KBM-7 (cell line): ENCODE measurements around the gene DHRS4L2.
"Not testable (repeated sequence)": the region's sequence is repeated elsewhere in the genome, so short reads cannot be mapped to it uniquely, and the experiment has no call there.

ENCODE experiments used
- DNase-seq: peaks from one replicate; pipeline ENCODE4 v3.0.0-alpha.2; 2015
- in situ Hi-C: fragments of 300-500 bp; cut with MboI; formaldehyde crosslinking; loops from 2 replicates; pipeline ENCODE4 v1.14.3; 2020; ENCODE audit warnings: low sequenced_read_pairs, low pct_unique_long_range_greater_than_20kb, mixed read lengths

Gene DHRS4L2

DNA sequence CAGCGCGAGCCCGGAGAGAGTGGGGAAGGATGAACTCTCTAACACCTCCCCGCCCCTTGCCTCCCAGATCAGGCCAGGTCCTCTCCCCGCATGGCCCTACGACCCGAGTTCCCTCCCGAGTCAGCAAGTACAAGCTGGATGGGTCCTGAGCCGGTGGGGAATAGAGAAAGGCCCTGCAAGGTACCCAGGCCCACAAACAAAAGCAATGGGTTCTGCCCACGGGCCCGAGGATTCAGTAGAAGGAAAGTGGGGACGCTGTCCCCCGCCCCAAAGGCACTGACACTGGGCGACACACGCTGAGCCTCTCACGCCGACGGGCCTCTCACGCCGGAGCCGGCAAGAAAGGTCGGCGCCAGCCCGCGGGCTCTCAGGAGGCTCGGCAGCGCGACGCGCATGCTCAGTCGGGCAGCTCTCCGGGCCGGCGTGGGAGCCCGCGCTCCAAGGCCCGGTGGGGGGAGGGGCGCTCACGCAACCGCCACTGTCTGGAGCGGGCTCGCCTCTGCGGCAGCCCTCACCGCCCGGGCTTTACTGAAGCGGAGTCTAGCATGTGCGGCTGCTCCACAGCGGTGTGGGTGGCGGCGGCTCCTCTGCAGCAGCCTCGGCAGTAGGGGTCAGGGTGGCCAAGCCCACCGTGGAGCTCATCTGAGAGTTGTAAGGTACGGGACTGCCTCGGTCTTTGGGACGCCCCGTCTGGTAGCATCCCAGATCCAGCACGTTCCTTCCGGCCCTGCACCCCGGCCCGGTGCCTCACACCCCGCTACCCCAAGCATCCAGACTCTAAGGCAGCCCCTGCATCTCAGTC is 19.0 kb upstream of the DHRS4L2 start:
- in situ Hi-C loops, DNase-seq: not testable (repeated sequence)

DNA sequence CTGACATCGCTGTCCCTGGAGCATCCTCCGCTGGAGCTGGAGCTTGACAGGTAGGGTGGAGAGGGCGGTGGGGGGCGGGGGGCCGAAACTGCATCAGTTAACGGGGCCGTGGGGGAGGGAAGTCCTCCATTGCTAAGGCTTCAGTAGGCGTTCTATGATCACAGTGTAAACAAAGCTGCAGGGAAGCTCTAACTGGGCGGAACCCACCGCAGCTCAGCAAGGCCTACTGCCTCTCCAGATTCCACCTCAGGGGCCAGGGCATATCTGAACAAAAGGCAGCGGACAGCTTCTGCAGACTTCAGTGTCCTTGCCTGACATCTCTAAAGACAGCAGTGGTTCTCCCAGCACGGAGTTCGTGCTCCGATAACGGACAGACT is 18.5 kb upstream of the DHRS4L2 start:
- DNase-seq, in situ Hi-C loops: not testable (repeated sequence)

DNA sequence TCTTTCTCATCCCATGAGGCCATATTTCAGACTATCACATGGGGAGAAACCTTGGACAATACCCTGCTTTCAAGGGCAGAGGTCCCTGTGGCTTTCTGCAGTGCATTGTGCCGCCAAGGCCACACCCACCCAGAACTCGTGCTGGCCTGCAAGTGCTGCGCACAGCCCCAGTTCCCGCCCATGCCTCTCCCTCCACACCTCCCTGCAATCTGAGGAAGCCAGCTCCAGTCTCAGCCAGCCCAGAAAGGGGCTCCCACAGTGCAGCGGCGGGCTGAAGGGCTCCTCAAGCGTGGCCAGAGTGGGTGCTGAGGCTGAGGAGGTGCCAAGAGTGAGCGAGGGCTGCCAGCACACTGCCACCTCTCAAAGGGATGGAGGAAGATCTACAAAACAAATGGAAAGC is 15.6 kb upstream of the DHRS4L2 start:
- DNase-seq, in situ Hi-C loops: not testable (repeated sequence)

DNA sequence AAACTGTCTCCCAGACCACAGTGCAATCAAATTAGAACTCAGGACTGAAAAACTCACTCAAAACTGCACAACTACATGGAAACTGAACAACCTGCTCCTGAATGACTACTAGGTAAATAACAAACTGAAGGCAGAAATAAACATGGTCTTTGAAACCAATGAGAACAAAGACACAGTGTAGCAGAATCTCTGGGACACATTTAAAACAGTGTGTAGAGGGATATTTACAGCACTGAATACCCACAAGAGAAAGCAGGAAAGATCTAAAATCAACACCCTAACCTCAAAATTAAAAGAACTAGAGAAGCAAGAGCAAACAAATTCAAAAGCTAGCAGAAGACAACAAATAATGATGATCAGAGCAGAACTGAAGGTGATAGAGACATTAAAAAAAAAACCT is 14.7 kb upstream of the DHRS4L2 start:
- DNase-seq, in situ Hi-C loops: not testable (repeated sequence)

DNA sequence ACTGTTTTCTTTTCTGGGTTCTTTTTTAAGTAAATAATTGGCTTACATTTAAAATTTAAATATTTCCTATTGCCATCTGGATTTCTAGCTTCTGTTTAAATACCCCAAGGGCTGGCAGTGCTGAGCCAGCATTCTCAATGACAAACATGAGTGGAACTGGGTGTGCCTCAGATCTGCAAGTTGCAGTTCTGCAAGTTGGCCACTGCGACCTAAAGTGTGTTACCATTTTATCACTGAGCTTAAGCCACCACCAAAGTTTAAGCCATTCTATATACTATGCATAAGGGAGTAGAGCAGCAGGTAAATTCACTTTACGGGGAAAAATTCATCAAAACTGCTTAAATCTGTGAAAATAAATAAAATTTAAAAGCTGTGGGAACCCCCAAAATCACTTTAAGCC is 11.5 kb upstream of the DHRS4L2 start:
- in situ Hi-C loops = not testable (repeated sequence)
- peak; percentile 38 for DNase-seq

DNA sequence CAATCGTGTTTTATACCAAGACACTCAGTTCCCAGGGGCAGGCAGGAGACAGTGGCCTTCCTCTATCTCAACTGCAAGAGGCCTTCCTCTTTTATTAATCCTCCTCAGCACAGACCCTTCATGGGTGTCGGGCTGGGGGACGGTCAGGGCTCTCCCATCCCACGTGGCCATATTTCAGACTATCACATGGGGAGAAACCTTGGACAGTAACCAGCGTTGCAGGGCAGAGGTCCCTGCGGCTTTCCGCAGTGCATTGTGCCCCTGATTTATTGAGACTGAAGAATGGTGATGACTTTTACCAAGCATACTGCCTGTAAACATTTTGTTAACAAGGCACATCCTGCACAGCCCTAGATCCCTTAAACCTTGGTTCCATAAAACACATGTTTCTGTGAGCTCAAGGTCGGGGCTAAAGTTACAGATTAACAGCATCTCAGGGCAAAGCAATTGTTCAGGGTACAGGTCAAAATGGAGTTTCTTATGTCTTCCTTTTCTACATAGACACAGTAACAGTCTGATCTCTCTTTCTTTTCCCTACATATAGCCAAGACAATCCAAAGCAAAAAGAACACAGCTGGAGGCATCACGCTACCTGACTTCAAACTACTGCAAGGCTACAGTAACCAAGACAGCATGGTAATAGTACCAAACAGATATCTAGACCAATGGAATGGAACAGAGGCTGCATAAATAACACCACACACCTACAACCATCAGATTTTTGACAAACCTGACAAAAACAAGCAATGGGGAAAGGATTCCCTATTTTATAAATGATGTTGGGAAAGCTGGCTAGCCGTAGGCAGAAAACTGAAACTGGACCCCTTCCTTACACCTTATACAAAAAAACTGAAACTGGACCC is 6.5 kb upstream of the DHRS4L2 start:
- DNase-seq, in situ Hi-C loops: not testable (repeated sequence)

DNA sequence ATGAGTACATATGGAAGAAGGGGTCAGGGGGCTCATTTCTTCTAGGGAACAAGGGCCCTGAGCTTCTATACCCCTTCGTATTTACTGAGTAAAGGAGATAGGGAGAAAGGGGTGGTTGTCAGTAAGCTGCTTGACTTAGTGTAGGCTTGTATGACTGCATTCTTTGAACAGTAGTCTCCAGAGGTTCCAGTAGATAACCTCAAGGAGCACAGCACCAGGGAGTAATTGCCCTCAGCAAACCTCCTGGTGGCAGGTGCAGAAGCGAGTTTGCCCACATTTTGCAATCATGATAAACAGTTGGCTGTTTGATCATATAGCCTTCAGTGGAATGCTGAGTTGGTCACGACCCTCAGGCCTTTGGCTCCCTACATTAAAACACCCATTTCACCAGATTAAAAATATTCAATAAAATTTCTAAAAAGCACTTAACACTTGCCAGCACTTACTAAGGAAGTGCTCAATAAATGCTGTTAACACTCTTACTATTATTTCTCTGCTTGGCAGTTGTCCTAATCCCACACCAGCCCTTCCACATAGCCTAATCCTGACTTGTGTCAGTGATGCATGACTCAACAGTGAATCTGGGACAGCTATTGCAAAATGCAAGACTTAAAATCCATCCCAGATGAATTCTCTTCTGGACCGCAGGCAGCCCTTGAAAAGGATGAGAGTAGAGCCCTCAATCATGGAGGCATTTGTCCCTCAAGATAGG is 3.7 kb upstream of the DHRS4L2 start:
- no peak for DNase-seq
- in situ Hi-C loops = no loop called here

DNA sequence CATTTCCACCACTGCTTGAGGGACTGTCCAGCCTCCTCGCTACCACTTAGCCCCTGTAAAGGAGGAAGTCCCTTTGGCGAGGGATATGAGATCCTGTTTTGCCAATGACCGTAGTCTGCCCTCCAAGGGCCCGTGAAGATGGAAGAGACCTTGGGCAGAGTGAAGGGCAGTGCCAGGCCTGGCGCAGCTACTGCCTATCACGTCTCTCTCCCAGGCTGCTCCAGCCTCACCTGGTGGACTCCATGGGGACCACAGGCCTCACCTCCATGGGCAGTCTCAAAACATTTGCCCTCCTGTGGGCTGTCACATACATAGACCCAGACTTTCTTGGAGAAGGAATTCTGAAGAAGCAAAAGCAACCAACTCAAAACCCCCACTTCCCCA is 514 bp upstream of the DHRS4L2 start:
- in situ Hi-C loops, DNase-seq: not testable (repeated sequence)

DNA sequence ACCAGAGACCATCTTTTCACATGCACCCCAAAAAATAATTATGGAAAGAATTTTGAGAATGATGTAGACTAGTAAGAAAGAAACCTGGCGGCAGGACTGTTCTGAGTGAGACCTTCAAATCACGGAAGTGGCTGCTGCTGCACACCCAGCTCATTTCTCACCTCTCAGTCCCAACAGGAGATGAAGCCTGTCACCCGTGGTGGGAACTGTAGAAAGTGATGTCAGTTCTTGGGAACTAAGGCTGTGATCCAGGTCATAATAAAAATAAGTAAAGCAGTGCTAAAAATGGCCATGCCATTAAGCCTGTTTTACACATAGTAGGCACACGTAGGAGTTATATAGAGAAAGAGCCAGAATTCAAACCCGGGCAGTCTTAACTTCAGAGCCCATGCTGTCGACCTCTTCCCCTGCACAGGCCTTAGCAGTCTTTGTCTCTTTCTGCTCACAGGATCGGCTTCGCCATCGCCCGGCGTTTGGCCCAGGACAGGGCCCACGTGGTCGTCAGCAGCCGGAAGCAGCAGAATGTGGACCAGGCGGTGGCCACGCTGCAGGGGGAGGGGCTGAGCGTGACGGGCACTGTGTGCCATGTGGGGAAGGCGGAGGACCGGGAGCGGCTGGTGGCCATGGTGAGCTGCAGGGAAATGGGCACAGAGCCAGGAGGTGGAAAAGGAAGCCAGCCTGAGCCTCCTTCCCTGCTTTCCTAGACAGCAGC is 1.2 kb downstream of the DHRS4L2 start:
- in situ Hi-C loops, DNase-seq: not testable (repeated sequence)

DNA sequence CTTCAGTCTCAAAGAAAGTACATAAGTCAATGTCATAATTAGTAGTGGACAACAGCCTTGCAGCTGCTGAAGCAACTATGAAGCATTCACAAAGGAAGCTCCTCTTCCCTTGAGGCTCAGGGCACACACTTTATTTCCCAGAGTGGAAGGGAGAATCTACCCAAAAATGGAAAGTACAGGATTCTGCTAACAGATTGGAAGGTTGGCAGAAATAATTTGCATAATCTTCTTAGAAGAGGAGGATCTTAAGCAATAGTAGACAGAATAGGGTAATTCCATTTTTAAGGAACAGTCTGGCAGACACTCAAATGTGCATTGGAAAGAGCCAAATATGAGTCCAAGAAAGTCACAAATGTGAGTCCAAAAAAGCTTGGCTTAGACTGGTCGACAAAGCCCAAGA is 2.2 kb downstream of the DHRS4L2 start:
- DNase-seq, in situ Hi-C loops: not testable (repeated sequence)

DNA sequence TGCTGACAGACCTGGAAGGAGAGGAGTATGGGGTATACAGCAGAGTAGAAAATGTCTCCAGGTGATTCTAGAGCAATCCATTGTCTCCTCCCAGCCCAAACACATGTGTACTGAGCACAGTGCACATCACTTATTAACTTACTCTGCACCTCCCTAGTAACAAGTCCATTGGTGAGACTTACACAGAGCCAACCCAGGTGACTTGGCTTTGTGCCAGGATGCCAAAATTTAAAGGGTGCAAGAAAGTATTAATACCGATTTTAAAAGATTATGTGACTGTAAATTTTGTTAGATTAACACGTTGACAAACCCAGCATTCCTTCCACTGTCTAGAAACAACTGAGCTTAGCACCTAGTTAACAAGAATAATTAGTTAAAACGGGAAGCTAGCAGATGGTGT is 4.3 kb downstream of the DHRS4L2 start:
- in situ Hi-C loops = not testable (repeated sequence)

DNA sequence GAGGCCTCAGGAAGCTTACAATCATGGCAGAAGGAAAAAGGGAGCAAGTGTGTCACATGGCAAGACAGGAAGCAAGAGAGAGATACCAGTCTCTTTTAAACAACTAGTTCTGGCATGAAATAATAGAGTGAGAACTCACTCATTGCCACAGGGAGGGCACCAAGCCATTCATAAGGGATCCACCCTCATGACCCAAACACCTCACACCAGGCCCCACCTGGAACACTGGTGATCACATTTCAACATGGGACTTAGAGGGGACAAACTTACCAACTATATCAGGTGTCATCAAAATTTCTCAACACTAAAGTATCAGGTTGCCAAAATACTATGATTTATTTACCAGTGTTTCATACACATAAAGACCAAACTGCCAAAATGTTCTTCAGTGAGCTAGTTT is 7.3 kb downstream of the DHRS4L2 start:
- in situ Hi-C loops, DNase-seq: not testable (repeated sequence)

More for the DNA sequence above, 4.3 kb downstream of the DHRS4L2 start:
- not testable (repeated sequence) for DNase-seq

DNA sequence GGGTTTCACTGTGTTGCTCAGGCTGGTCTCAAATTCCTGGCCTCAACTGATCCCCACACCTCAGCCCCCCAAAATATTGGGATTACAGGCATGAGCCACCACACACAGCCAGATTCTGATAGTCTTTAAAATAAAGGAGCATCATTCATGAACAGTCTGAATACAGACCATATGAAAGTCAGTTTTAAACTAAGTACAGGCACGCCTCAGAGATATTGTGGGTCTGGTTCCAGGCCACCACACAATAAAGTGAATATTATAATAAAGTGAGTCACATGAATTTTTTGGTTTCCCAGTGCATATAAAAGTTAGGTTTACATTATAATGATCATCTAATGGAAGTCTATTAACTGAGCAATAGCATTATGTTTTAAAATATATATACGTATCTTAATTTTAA is 8.1 kb downstream of the DHRS4L2 start:
- DNase-seq, in situ Hi-C loops: not testable (repeated sequence)

DNA sequence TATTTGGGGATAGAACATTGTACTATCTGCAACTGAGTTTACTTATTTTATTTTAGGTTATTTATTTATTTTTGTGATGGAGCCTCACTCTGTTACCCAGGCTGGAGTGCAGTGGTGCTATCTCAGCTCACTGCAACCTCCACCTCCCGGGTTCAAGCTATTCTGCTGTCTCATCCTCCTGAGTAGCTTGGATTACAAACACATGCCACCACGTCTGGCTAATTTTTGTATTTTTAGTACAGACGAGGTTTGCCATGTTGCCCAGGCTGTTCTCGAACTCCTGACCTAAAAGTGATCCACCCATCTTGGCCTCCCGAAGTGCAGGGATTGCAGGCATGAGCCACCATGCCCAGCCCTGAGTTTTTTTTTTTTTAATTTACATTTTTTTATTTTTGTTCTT is 10.9 kb downstream of the DHRS4L2 start:
- DNase-seq, in situ Hi-C loops: not testable (repeated sequence)

DNA sequence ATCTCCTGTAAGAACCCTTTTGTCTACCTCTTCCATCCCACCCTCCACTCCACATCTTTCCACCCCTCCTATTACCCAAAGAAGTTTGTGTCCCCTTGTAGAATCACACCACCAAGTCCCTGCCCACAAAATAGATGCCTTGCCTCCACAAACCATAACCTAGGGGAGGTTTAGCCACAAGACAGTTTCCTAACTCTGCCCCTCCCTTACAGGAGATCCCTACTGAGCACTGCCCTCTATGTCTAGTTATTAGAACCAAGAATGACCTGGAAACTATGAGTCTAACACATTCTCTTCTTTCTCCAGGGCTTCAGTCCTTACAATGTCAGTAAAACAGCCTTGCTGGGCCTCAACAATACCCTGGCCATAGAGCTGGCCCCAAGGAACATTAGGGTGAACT is 12.3 kb downstream of the DHRS4L2 start:
- in situ Hi-C loops, DNase-seq: not testable (repeated sequence)

DNA sequence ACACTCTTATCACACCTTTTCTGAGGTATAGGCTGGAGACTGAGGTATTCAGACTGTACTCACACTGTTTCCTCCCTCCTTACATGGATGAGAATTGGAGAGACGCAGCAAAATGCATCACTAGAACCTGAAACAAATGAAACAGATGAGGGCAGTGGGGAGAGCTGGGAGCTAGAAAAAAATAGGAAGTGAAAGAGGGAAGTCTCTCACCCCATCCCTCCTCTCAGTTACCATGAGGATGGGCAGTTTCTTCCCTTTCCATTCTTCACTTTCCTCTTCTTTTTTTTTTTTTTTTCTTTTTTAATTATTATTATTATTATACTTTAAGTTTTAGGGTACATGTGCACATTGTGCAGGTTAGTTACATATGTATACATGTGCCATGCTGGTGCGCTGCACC is 12.9 kb downstream of the DHRS4L2 start:
- DNase-seq = peak; percentile 54
- in situ Hi-C loops = not testable (repeated sequence)

DNA sequence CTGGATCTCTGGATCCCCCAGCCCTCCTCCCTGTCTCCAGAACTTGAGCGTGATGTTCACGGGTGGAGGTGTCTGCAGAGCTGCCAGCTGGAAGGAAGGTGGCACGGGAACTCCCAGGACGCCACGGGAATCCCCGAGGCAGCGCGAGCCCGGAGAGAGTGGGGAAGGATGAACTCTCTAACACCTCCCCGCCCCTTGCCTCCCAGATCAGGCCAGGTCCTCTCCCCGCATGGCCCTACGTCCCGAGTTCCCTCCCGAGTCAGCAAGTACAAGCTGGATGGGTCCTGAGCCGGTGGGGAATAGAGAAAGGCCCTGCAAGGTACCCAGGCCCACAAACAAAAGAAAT is 17.7 kb downstream of the DHRS4L2 start:
- DNase-seq, in situ Hi-C loops: not testable (repeated sequence)

DNA sequence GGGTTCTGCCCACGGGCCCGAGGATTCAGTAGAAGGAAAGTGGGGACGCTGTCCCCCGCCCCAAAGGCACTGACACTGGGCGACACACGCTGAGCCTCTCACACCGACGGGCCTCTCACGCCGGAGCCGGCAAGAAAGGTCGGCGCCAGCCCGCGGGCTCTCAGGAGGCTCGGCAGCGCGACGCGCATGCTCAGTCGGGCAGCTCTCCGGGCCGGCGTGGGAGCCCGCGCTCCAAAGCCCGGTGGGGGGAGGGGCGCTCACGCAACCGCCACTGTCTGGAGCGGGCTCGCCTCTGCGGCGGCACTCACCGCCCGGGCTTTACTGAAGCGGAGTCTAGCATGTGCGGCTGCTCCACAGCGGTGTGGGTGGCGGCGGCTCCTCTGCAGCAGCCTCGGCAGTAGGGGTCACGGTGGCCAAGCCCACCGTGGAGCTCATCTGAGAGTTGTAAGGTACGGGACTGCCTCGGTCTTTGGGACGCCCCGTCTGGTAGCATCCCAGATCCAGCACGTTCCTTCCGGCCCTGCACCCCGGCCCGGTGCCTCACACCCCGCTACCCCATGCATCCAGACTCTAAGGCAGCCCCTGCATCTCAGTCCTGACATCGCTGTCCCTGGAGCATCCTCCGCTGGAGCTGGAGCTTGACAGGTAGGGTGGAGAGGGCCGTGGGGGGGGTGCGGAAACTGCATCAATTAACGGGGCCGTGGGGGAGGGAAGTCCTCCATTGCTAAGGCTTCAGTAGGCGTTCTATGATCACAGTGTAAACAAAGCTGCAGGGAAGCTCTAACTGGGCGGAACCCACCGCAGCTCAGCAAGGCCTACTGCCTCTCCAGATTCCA is 18.3 kb downstream of the DHRS4L2 start:
- DNase-seq = peak; percentile 28
- in situ Hi-C loops = not testable (repeated sequence)
